ENCODE measurements around the gene SERTAD2.

DNA sequence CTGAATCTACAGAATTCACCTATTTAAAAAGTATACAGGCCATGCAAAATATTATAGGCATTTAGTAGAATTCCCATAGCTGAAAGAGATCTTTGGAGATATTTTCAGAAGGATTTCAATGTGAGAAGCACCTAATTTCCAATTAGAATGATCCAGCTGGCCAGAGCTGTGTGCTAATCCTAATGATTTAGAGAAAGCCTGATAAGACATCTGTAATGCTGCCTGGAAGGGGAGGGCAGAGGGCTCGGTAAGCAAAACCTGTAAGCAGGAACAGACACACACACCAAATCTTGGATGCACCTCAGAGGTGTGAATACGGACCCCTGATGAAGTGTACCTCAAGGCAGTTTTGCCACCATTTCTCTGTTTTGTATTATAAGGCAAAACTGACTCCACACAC lies 14.0 kb downstream of the SERTAD2 start:
- TF ChIP-seq, protein P1, sequence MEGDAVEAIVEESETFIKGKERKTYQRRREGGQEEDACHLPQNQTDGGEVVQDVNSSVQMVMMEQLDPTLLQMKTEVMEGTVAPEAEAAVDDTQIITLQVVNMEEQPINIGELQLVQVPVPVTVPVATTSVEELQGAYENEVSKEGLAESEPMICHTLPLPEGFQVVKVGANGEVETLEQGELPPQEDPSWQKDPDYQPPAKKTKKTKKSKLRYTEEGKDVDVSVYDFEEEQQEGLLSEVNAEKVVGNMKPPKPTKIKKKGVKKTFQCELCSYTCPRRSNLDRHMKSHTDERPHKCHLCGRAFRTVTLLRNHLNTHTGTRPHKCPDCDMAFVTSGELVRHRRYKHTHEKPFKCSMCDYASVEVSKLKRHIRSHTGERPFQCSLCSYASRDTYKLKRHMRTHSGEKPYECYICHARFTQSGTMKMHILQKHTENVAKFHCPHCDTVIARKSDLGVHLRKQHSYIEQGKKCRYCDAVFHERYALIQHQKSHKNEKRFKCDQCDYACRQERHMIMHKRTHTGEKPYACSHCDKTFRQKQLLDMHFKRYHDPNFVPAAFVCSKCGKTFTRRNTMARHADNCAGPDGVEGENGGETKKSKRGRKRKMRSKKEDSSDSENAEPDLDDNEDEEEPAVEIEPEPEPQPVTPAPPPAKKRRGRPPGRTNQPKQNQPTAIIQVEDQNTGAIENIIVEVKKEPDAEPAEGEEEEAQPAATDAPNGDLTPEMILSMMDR (IDR thresholded peaks at IDR 0.05): no peak
- TF ChIP-seq ZFX (IDR thresholded peaks at IDR 0.05; ENCODE audit: borderline replicate concordance): no peak

Measured in 22Rv1 (cell line).